ENCODE results near the gene GHR. TPM values are rescaled to one million over a fixed set of nuclear protein-coding genes. Genes with fewer than 3 reads are reported as not detected.

GHR gene
- total RNA-seq, 2 donors from 2014 or later = 0.27 to 1.2 TPM

DNA sequence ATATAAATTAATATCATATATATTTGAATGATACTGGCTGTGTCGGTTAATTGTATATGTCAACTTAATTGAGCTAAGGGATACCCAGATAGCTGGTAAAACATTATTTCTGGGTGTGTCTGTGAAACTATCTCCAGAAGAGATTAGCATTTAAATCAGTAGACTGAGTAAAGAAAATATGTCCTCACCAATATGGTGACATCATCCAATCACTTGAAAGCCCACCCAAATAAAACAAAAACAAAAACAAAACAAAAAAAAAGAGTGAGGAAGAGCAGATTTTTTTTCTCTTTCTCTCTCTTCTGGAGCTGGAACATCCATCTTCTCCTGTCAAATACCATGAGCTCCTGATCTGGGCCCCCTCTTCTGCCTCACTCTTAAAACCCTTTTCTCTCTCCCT is 317.7 kb downstream of the GHR start:
- TF ChIP-seq, protein P1, sequence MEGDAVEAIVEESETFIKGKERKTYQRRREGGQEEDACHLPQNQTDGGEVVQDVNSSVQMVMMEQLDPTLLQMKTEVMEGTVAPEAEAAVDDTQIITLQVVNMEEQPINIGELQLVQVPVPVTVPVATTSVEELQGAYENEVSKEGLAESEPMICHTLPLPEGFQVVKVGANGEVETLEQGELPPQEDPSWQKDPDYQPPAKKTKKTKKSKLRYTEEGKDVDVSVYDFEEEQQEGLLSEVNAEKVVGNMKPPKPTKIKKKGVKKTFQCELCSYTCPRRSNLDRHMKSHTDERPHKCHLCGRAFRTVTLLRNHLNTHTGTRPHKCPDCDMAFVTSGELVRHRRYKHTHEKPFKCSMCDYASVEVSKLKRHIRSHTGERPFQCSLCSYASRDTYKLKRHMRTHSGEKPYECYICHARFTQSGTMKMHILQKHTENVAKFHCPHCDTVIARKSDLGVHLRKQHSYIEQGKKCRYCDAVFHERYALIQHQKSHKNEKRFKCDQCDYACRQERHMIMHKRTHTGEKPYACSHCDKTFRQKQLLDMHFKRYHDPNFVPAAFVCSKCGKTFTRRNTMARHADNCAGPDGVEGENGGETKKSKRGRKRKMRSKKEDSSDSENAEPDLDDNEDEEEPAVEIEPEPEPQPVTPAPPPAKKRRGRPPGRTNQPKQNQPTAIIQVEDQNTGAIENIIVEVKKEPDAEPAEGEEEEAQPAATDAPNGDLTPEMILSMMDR (conservative IDR thresholded peaks at IDR 0.05) = no peak
- H3K9ac ChIP-seq (ENCODE audit: extremely low read depth, low read length, poor library complexity, severe bottlenecking) = no peak overlapping the region
- H3K27ac Mint-ChIP-seq = no peak overlapping the region
- no peaks in the 10 kb centered on the region for H3K27me3 Mint-ChIP-seq (ENCODE audit: insufficient read depth)
- H3K4me1 Mint-ChIP-seq = no peaks in the 10 kb centered on the region
- 89% methylated on average over 1 of the region's 1 CpG; no CpG with 5 or more reads in 1 of the 2 experiments for WGBS, 2 experiments (ENCODE audit: insufficient coverage in 1 of 2, insufficient read length in 1 of 2)
- H3K9me3 ChIP-seq (ENCODE audit: control insufficient read depth, low read length) = no peaks in the 10 kb centered on the region
- H3K36me3 ChIP-seq (ENCODE audit: control insufficient read depth, insufficient read depth, low read length) = no peaks in the 10 kb centered on the region
- DNase-seq = no peak
- no peak overlapping the region for H3K27ac ChIP-seq (ENCODE audit: low read depth, low read length)
- H3K4me1 ChIP-seq (ENCODE audit: control insufficient read depth, insufficient read depth, low read length) = no peaks in the 10 kb centered on the region
- no peaks in the 10 kb centered on the region for H3K36me3 Mint-ChIP-seq (ENCODE audit: low read depth)
- H3K4me3 ChIP-seq (ENCODE audit: low read length) = no peak overlapping the region
- no peak overlapping the region for H3K4me3 Mint-ChIP-seq
- H3K27me3 ChIP-seq (ENCODE audit: control insufficient read depth, insufficient read depth, low read length, poor library complexity, severe bottlenecking) = no peaks in the 10 kb centered on the region
- H3K9me3 Mint-ChIP-seq = peaks cover 21% of the 10 kb centered on the region

DNA sequence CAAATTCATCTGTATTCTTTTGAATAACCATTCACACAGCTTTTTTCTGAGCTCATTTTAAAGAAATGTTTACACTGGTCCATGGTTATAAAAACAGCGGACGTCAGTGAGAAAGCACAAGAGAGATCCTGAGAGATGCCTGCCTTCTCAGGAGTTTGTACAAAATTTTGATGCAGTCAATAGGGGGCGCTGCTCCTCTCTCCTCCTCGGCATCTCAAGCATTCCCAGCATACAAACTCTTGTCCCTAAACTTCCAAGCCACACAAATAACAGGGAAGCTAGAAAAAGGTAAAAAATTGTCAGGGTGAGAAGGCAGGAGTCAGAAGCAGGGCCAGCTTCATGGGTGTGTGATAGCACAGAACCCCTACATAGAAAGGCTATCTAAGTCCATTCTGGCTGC is 322.2 kb downstream of the GHR start:
- H3K4me3 Mint-ChIP-seq = no peak overlapping the region
- no peaks in the 10 kb centered on the region for H3K27me3 Mint-ChIP-seq (ENCODE audit: insufficient read depth)
- DNase-seq = peak; percentile 89
- Histone ChIP-seq H3K36me3 (ENCODE audit: control insufficient read depth, insufficient read depth, low read length) (no peaks in the 10 kb centered on the region), H3K4me1 (ENCODE audit: control insufficient read depth, insufficient read depth, low read length) (no peaks in the 10 kb centered on the region), H3K4me3 (ENCODE audit: low read length) (no peak overlapping the region), H3K9ac (ENCODE audit: extremely low read depth, low read length, poor library complexity, severe bottlenecking) (no peak overlapping the region), H3K27ac (ENCODE audit: low read depth, low read length) (no peak overlapping the region), H3K27me3 (ENCODE audit: control insufficient read depth, insufficient read depth, low read length, poor library complexity, severe bottlenecking) (no peaks in the 10 kb centered on the region), H3K9me3 (ENCODE audit: control insufficient read depth, low read length) (no peaks in the 10 kb centered on the region)
- no peaks in the 10 kb centered on the region for H3K4me1 Mint-ChIP-seq
- peaks cover 18% of the 10 kb centered on the region for H3K9me3 Mint-ChIP-seq
- WGBS, 2 experiments (ENCODE audit: insufficient coverage in 1 of 2, insufficient read length in 1 of 2) = 28 to 42% methylated on average over 2 to 4 of the region's 4 CpGs
- no peaks in the 10 kb centered on the region for H3K36me3 Mint-ChIP-seq (ENCODE audit: low read depth)
- TF ChIP-seq, protein P1 (conservative IDR thresholded peaks at IDR 0.05) = peak; percentile 87
- H3K27ac Mint-ChIP-seq = no peak overlapping the region

DNA sequence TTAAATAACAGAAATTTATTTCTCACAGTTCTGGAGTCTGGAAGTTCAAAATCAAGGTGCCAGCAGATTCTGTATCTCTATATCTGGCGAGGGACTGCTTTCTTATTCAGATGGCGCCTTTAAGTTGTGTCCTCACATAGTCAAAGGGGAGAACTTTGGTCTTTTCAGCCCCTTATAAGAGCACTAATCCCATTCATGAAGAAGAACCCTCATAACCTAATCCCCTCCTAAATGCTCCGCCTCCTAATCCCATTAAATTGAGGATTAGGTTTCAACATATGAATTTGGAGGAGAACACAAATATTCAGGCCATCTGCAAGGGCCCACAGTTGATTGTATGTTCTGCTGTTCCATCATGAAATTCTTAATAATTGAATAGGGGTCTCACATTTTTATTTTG is 322.6 kb downstream of the GHR start:
- H3K4me1 Mint-ChIP-seq = no peaks in the 10 kb centered on the region
- H3K4me3 Mint-ChIP-seq = no peak overlapping the region
- Histone ChIP-seq H3K4me3 (ENCODE audit: low read length) (no peak overlapping the region), H3K27ac (ENCODE audit: low read depth, low read length) (no peak overlapping the region), H3K9ac (ENCODE audit: extremely low read depth, low read length, poor library complexity, severe bottlenecking) (no peak overlapping the region), H3K27me3 (ENCODE audit: control insufficient read depth, insufficient read depth, low read length, poor library complexity, severe bottlenecking) (no peaks in the 10 kb centered on the region), H3K4me1 (ENCODE audit: control insufficient read depth, insufficient read depth, low read length) (no peaks in the 10 kb centered on the region), H3K36me3 (ENCODE audit: control insufficient read depth, insufficient read depth, low read length) (no peaks in the 10 kb centered on the region), H3K9me3 (ENCODE audit: control insufficient read depth, low read length) (no peaks in the 10 kb centered on the region)
- no peaks in the 10 kb centered on the region for H3K27me3 Mint-ChIP-seq (ENCODE audit: insufficient read depth)
- no peaks in the 10 kb centered on the region for H3K36me3 Mint-ChIP-seq (ENCODE audit: low read depth)
- H3K9me3 Mint-ChIP-seq = peaks cover 18% of the 10 kb centered on the region
- H3K27ac Mint-ChIP-seq = no peak overlapping the region
- TF ChIP-seq, protein P1 (conservative IDR thresholded peaks at IDR 0.05) = no peak
- WGBS, 2 experiments (ENCODE audit: insufficient coverage in 1 of 2, insufficient read length in 1 of 2) = 91 to 93% methylated on average over 2 to 3 of the region's 3 CpGs
- no peak for DNase-seq
